ENCODE results near the gene IRGC.

- TF ChIP-seq, protein P1, sequence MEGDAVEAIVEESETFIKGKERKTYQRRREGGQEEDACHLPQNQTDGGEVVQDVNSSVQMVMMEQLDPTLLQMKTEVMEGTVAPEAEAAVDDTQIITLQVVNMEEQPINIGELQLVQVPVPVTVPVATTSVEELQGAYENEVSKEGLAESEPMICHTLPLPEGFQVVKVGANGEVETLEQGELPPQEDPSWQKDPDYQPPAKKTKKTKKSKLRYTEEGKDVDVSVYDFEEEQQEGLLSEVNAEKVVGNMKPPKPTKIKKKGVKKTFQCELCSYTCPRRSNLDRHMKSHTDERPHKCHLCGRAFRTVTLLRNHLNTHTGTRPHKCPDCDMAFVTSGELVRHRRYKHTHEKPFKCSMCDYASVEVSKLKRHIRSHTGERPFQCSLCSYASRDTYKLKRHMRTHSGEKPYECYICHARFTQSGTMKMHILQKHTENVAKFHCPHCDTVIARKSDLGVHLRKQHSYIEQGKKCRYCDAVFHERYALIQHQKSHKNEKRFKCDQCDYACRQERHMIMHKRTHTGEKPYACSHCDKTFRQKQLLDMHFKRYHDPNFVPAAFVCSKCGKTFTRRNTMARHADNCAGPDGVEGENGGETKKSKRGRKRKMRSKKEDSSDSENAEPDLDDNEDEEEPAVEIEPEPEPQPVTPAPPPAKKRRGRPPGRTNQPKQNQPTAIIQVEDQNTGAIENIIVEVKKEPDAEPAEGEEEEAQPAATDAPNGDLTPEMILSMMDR (IDR thresholded peaks at IDR 0.05), result no peak
- TF ChIP-seq POLR2A (IDR thresholded peaks at IDR 0.05), result no peak
Measured at GRCh38 chr19:43727593-43727853, 11.6 kb downstream of the IRGC start.

Data from ovary (tissue), 3 donors.